ENCODE measurements around the gene C17orf75.

C17orf75 gene

DNA sequence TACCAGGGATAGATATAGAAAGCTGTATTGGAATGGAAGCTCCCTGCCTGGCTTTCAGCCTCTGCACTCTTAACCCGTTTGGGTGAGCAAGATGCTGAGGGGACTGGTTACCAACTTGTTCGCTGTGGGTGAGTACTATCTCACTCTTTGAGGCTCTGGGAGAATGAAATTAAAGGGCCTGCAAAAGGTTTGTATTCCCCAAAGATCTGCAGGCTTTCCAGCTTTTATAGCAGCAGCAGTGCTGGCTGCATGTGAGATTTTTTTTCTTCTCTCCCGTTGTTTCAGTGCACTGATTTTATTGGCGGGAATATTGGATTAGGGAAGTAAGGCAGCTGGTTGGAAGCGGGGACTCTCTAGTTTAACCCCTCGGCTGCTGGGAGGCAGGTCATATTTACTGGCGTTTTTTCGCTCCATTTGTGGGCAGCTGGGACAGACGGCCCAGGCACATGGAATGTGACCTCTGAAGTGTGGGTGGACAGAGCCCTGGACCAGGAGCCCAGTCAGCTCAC, 30.9 kb downstream of the C17orf75 start:
- DNase-seq (ENCODE audit: low read depth, low spot score), result no peak
- no peak for TF ChIP-seq CTCF (IDR thresholded peaks at IDR 0.05; ENCODE audit: low read depth, low read length)
- in situ Hi-C loops (cut with HindIII; ENCODE audit: low sequenced_read_pairs), result no loop called here
- no peak overlapping the region for H3K4me3 ChIP-seq (ENCODE audit: low read depth, low read length)

DNA sequence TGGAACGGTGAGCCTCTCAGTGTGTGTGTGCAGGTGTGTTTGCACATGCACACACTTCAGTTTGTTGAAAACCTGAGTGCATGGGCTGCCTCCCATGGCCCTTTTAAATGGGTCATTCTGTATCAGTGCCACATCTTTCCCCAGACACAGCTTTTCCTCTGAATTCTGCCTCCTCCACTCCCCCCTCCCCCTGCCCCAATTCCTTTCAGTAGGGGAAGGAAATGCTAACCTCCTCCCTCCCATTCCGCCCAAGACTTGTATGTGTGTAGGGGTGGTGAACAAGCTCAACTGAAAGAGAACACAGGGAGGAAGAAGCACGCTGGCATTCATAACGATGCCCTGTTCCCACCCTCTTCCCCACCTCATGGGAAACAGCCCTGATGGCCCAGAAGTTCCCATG, 34.3 kb downstream of the C17orf75 start:
- H3K4me3 ChIP-seq (ENCODE audit: low read depth, low read length), result no peak overlapping the region
- no peak for TF ChIP-seq CTCF (IDR thresholded peaks at IDR 0.05; ENCODE audit: low read depth, low read length)
- no peak for DNase-seq (ENCODE audit: low read depth, low spot score)
- in situ Hi-C loops (cut with HindIII; ENCODE audit: low sequenced_read_pairs), result no loop called here

- DNase-seq (ENCODE audit: low read depth, low spot score), result no peak
- in situ Hi-C loops (cut with HindIII; ENCODE audit: low sequenced_read_pairs), result no loop called here
- no peak for TF ChIP-seq CTCF (IDR thresholded peaks at IDR 0.05; ENCODE audit: low read depth, low read length)
- H3K4me3 ChIP-seq (ENCODE audit: low read depth, low read length), result no peak overlapping the region
These were observed 36.9 kb downstream of the C17orf75 start for GRCh38 chr17:32305049-32305448.

- H3K4me3 ChIP-seq (ENCODE audit: low read depth, low read length), result no peak overlapping the region
- in situ Hi-C loops (cut with HindIII; ENCODE audit: low sequenced_read_pairs), result no loop called here
- DNase-seq (ENCODE audit: low read depth, low spot score), result no peak
- no peak for TF ChIP-seq CTCF (IDR thresholded peaks at IDR 0.05; ENCODE audit: low read depth, low read length)
These were observed 38.1 kb downstream of the C17orf75 start for GRCh38 chr17:32303781-32304288.

GRCh38 chr17:32302860-32303649, 38.9 kb downstream of the C17orf75 start:
- no peak overlapping the region for H3K4me3 ChIP-seq (ENCODE audit: low read depth, low read length)
- TF ChIP-seq CTCF (IDR thresholded peaks at IDR 0.05; ENCODE audit: low read depth, low read length), result no peak
- DNase-seq (ENCODE audit: low read depth, low spot score), result no peak
- in situ Hi-C loops (cut with HindIII; ENCODE audit: low sequenced_read_pairs), result no loop called here

DNA sequence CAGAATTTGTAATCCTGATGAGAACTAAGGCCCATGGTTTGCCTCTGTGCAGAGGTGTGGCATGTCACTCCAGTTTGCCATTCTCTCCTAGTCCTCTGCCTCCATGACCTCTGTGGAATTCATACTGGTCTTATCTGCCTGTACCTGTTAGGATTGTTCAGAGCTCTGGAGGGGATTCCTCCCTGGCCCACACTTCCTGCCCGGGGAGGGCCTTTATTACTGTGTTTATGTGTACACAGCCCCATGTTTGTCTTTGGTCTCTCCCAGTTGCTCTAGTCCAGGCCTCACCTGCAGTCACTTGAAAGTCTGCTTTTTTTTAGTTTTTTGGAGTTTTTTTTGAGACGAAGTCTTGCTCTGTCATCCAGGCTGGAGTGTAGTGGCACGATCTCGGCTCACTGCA, 39.9 kb downstream of the C17orf75 start:
- in situ Hi-C loops (cut with HindIII; ENCODE audit: low sequenced_read_pairs), result no loop called here
- DNase-seq (ENCODE audit: low read depth, low spot score), result no peak
- no peak for TF ChIP-seq CTCF (IDR thresholded peaks at IDR 0.05; ENCODE audit: low read depth, low read length)
- no peak overlapping the region for H3K4me3 ChIP-seq (ENCODE audit: low read depth, low read length)
